Spleen (tissue), 11 donors: ENCODE data around the gene SLC13A4. TPM values are rescaled to one million over a fixed set of nuclear protein-coding genes. Genes with fewer than 3 reads are reported as not detected.
"Not testable (repeated sequence)": the region's sequence is repeated elsewhere in the genome, so short reads cannot be mapped to it uniquely, and the experiment has no call there.

ENCODE experiments used
- DNase-seq: peaks from one replicate; pipeline ENCODE4 v3.0.0-alpha.2; 2020
- H3K27ac ChIP-seq, 8 donors: fragments of 200-600 bp; sonication (generic) in 7 of 8; 1 replicate in 4 of 8; 2 replicates in 4 of 8; pipeline versions ENCODE4 v1.5.0 to v1.8.0; 2016 to 2021; ENCODE audit warnings: inconsistent platforms in 4 of 8, mild to moderate bottlenecking in 4 of 8, moderate library complexity in 1 of 8
- H3K27me3 ChIP-seq, 7 donors: fragments of 200-600 bp; sonication (generic) in 6 of 7; replicated peaks in 1 of 7; 1 replicate in 4 of 7; 2 replicates in 3 of 7; pipeline versions ENCODE4 v1.5.0 to v1.8.0; 2016 to 2021; ENCODE audit warnings: inconsistent platforms in 3 of 7, mild to moderate bottlenecking in 1 of 7
- H3K36me3 ChIP-seq, 6 donors: fragments of 200-600 bp; sonication (generic) in 5 of 6; 1 replicate in 4 of 6; 2 replicates in 2 of 6; pipeline versions ENCODE4 v1.5.0 to v1.8.0; 2016 to 2021; ENCODE audit warnings: inconsistent platforms in 2 of 6
- H3K4me1 ChIP-seq, 6 donors: fragments of 200-600 bp; sonication (generic) in 5 of 6; 1 replicate in 3 of 6; 2 replicates in 3 of 6; pipeline versions ENCODE4 v1.5.0 to v1.8.0; 2016 to 2021; ENCODE audit warnings: inconsistent platforms in 3 of 6
- H3K4me3 ChIP-seq, 8 donors: fragments of 200-600 bp; sonication (generic) in 7 of 8; 1 replicate in 4 of 8; 2 replicates in 4 of 8; pipeline versions ENCODE4 v1.5.0 to v1.8.0; 2016 to 2021; ENCODE audit warnings: inconsistent platforms in 4 of 8, mild to moderate bottlenecking in 4 of 8, moderate library complexity in 2 of 8
- H3K9me3 ChIP-seq, 8 donors: fragments of 200-600 bp; sonication (generic) in 7 of 8; 1 replicate in 4 of 8; 2 replicates in 4 of 8; pipeline versions ENCODE4 v1.5.0 to v1.8.0; 2016 to 2021; ENCODE audit warnings: inconsistent platforms in 4 of 8
- POLR2A ChIP-seq, 3 donors: fragments of 450-650 bp; IDR thresholded peaks; one replicate each; pipeline ENCODE4 v1.5.1; 2017; ENCODE audit warnings: antibody characterized with exemption in 3 of 3, mild to moderate bottlenecking in 1 of 3
- POLR2AphosphoS5 ChIP-seq, 3 donors: sonication (generic); formaldehyde crosslinking; IDR thresholded peaks; one replicate each; pipeline ENCODE4 v1.5.1; 2017; ENCODE audit warnings: antibody characterized with exemption in 3 of 3
- WGBS, 5 donors: extraction: QIAGEN DNeasy Blood & Tissue Kit in 3 of 5; methylation state at CpG; one replicate each; pipeline versions ENCODE4 v1.1.5 to v1.1.7; 2013 to 2018; 5-methylcytosine and 5-hydroxymethylcytosine counted together
- intact Hi-C: fragments of 100-400 bp; cut with DNase I; formaldehyde crosslinking; loops from one replicate; pipeline ENCODE4 v1.15.0; 2023; ENCODE audit warnings: low total_unique reads
- polyA plus RNA-seq, 3 donors: library from polyadenylated mRNA; stranded (reverse); fragments of 200-250 nt; gene quantifications; one replicate each; pipeline ENCODE4 v1.2.1, GENCODE V29; 2013
- total RNA-seq, 7 donors: library from RNA; depleted of rRNA in 3 of 7; stranded (reverse); fragments of >200 nt in 3 of 7; fragmentation: NEBNext Ultra II Directional in 4 of 7; extraction: Animal tissue kit (Norgen Biotek cat#: 25700) in 4 of 7; gene quantifications; one replicate each; pipeline versions ENCODE4 v1.1.0 to v1.2.1, GENCODE V29; 2016 to 2021
- TF ChIP-seq, protein P1 (sequence below), 11 experiments: fragments of 200-600 bp in 7 of 11; fragments of 450-650 bp in 4 of 11; sonication (generic) in 4 of 11; IDR thresholded peaks in 8 of 11; conservative IDR thresholded peaks in 3 of 11; 1 replicate in 7 of 11; 2 replicates in 4 of 11; pipeline versions ENCODE4 v1.4.0 to v1.8.0; 2016 to 2021; ENCODE audit warnings: antibody characterized with exemption in 11 of 11, inconsistent platforms in 4 of 11, mild to moderate bottlenecking in 1 of 11
- donor health status: healthy with polysubstance abuse.
- donor health status: DM: no; HTN: no; CAD: no; lungs with moderate emphysema.
- donor health status: DM: no; HTN: no; CAD: no.
- donor health status: Bipolar disorder and iron deficiency.
- donor health status: healthy.
- donor health status: DM: no; HTN: no; CAD: no.
- donor health status: DM: yes; HTN: yes; CAD: no.

SLC13A4 gene
- total and polyA plus RNA-seq, 10 donors, result 0.16 to 0.20 TPM; not detected in 8

GRCh38 chr7:135697276-135698049 lies 30.5 kb downstream of the SLC13A4 start:
- Histone ChIP-seq H3K27ac (peak overlapping the region in 2 of 8 donors; percentile 6 to 7), H3K9me3 (no peaks in the 10 kb centered on the region), H3K27me3 (no peaks in the 10 kb centered on the region), H3K4me3 (no peak overlapping the region), H3K36me3 (peaks cover 0 to 28% (median 0%) of the 10 kb centered on the region in 6 donors), H3K4me1 (peaks cover 0 to 4% (median 0%) of the 10 kb centered on the region in 6 donors)
- intact Hi-C loops, result no loop called here
- DNase-seq, result no peak
- TF ChIP-seq, protein P1, sequence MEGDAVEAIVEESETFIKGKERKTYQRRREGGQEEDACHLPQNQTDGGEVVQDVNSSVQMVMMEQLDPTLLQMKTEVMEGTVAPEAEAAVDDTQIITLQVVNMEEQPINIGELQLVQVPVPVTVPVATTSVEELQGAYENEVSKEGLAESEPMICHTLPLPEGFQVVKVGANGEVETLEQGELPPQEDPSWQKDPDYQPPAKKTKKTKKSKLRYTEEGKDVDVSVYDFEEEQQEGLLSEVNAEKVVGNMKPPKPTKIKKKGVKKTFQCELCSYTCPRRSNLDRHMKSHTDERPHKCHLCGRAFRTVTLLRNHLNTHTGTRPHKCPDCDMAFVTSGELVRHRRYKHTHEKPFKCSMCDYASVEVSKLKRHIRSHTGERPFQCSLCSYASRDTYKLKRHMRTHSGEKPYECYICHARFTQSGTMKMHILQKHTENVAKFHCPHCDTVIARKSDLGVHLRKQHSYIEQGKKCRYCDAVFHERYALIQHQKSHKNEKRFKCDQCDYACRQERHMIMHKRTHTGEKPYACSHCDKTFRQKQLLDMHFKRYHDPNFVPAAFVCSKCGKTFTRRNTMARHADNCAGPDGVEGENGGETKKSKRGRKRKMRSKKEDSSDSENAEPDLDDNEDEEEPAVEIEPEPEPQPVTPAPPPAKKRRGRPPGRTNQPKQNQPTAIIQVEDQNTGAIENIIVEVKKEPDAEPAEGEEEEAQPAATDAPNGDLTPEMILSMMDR (IDR thresholded peaks at IDR 0.05 in 8 of 11, conservative IDR thresholded peaks at IDR 0.05 in 3 of 11), result no peak
- TF ChIP-seq POLR2A (IDR thresholded peaks at IDR 0.05) (no peak), POLR2AphosphoS5 (IDR thresholded peaks at IDR 0.05) (no peak)
- 55 to 65% (median 60%) methylated on average over 8 of the region's 8 CpGs for WGBS, 5 donors

DNA sequence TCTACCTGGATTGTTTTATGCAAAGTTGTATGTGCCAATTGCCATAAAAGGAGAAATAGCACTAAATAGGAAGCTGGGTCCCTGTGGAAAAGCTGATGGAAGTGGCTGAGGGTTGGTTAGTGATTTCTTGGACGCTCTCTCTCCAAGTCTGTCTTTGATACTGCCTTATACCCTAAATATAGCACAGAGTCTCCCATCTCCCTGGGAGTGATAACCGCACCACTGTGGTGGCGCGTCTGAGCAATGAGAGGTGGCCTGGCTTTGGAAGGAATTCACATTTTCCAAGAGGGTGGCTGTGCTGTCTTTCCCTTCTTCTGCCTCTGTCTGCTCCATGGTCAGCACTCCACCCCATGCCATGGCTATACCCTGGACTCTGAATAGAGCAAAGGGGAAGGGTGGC lies 34.4 kb downstream of the SLC13A4 start:
- H3K27me3 ChIP-seq, result no peaks in the 10 kb centered on the region
- no peak overlapping the region for H3K4me3 ChIP-seq
- WGBS, 5 donors, result 88 to 99% (median 97%) methylated on average over 4 of the region's 4 CpGs
- TF ChIP-seq, protein P1 (IDR thresholded peaks at IDR 0.05 in 8 of 11, conservative IDR thresholded peaks at IDR 0.05 in 3 of 11), result no peak
- no peak for TF ChIP-seq POLR2AphosphoS5 (IDR thresholded peaks at IDR 0.05)
- H3K36me3 ChIP-seq, result peaks cover 0 to 44% (median 0%) of the 10 kb centered on the region in 6 donors
- no peak for DNase-seq
- no peak overlapping the region for H3K27ac ChIP-seq
- intact Hi-C loops, result no loop called here
- peaks cover 0 to 4% (median 0%) of the 10 kb centered on the region in 6 donors for H3K4me1 ChIP-seq
- no peaks in the 10 kb centered on the region for H3K9me3 ChIP-seq

DNA sequence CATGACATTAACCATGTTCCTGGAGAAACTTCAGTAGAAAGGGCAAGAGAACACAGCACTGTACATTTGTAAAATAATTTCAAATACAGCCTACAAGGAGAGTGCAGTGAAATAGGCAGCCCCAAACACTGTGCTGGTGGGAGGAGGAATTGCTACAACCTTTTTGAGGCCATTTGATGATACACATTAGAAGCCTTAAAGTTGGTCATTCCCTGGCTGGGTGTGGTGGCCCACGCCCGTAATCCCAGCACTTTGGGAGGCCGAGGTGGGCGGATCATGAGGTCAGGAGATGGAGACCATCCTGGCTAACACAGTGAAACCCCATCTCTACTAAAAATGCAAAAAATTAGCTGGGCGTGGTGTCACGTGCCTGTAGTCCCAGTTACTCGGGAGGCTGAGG lies 35.4 kb downstream of the SLC13A4 start:
- 95 to 99% (median 96%) methylated on average over 7 of the region's 7 CpGs for WGBS, 5 donors
- H3K27me3 ChIP-seq, DNase-seq, intact Hi-C loops, H3K27ac ChIP-seq, H3K9me3 ChIP-seq, H3K4me1 ChIP-seq, H3K4me3 ChIP-seq: not testable (repeated sequence)
- H3K36me3 ChIP-seq, result peaks cover 0 to 44% (median 0%) of the 10 kb centered on the region in 6 donors

DNA sequence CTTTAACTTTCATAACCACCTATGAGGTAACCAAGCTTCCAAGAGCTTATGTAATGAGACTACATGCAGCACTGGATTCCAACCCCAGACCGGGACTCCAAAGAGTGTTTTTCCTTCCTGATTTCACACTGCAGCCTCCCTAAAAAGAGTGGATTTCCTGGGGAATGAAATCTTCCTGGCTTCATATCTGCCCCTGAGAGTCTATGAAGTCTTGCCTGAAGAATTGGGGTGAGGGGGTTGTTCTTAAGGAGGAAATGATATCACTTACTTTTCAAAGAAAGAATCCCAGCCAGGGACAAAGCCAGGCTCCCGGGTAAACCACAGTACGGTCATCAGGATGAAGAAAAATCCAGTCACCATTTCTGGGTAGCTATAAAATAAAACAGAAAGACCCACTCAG lies 35.9 kb downstream of the SLC13A4 start:
- TF ChIP-seq, protein P1 (IDR thresholded peaks at IDR 0.05 in 8 of 11, conservative IDR thresholded peaks at IDR 0.05 in 3 of 11), result no peak
- TF ChIP-seq POLR2AphosphoS5 (IDR thresholded peaks at IDR 0.05) (no peak), POLR2A (IDR thresholded peaks at IDR 0.05) (no peak)
- peaks cover 0 to 44% (median 0%) of the 10 kb centered on the region in 6 donors for H3K36me3 ChIP-seq
- DNase-seq, result no peak
- intact Hi-C loops, result no loop called here
- peaks cover 0 to 2% (median 0%) of the 10 kb centered on the region in 6 donors for H3K4me1 ChIP-seq
- 45 to 71% (median 50%) methylated on average over 3 of the region's 3 CpGs for WGBS, 5 donors
- no peak overlapping the region for H3K27ac ChIP-seq
- no peaks in the 10 kb centered on the region for H3K27me3 ChIP-seq
- no peak overlapping the region for H3K4me3 ChIP-seq
- no peaks in the 10 kb centered on the region for H3K9me3 ChIP-seq
